Hepatocyte (in vitro differentiated cells): Measurements from ENCODE around the gene CD300LB.
"Not testable (repeated sequence)": the region's sequence is repeated elsewhere in the genome, so short reads cannot be mapped to it uniquely, and the experiment has no call there.

ENCODE experiments used
- CTCF ChIP-seq: fragments of 200-600 bp; sonication (generic); IDR thresholded peaks from 2 replicates; pipeline ENCODE4 v1.5.1; 2016; ENCODE audit warnings: antibody characterized with exemption, mild to moderate bottlenecking; ENCODE audit not compliant: poor library complexity
- EZH2phosphoT487 ChIP-seq: fragments of 200-600 bp; sonication (generic); IDR thresholded peaks from one replicate; pipeline ENCODE4 v1.6.1; 2018; ENCODE audit warnings: antibody characterized with exemption, mild to moderate bottlenecking, low read depth, moderate library complexity; ENCODE audit not compliant: unreplicated experiment, severe bottlenecking

DNA sequence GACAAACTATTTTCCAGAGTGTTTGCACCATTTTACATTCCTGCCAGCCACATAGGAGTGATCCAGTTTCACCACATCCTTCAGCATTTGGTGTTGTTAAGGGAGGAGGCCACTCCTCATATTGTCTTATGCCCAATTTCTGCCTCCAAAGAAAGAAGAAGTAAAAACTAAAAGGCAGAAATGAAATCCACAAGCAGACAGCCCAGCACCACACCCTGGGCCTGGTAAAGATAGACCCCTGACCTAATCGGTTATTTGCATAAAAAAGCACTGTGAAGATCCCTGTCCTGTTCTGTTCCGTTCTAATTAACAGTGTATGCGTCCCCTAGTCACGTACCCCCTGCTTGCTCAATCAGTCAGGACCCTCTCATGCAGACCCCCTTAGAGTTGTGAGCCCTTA lies 27.1 kb upstream of the CD300LB start:
- TF ChIP-seq CTCF, EZH2phosphoT487: not testable (repeated sequence)
